Measurements from ENCODE around the gene WDR74. TPM values are rescaled to one million over a fixed set of nuclear protein-coding genes. Genes with fewer than 3 reads are reported as not detected.

Gene WDR74
- polyA plus RNA-seq, 2 of the 4 experiments (the other 2 are of a cell fraction): 52.9 to 90.6 TPM

DNA sequence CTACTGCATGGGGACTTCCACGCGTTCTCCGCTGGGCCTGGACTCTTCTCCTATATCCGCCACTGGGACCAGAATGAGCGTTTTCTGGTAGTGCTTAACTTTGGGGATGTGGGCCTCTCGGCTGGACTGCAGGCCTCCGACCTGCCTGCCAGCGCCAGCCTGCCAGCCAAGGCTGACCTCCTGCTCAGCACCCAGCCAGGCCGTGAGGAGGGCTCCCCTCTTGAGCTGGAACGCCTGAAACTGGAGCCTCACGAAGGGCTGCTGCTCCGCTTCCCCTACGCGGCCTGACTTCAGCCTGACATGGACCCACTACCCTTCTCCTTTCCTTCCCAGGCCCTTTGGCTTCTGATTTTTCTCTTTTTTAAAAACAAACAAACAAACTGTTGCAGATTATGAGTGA, 49.0 kb upstream of the WDR74 start:
- FAIRE-seq (no peak), DNase-seq (ENCODE audit: low read depth in 1 of 2, low spot score in 1 of 2) (no peak), ATAC-seq (no peak)
- TF ChIP-seq JUNB (IDR thresholded peaks at IDR 0.05): no peak
- no peak for TF ChIP-seq E2F6 (IDR thresholded peaks at IDR 0.05; ENCODE audit: borderline replicate concordance, low read depth)
- TF ChIP-seq USF2 (IDR thresholded peaks at IDR 0.05): no peak
- TF ChIP-seq, protein P1, sequence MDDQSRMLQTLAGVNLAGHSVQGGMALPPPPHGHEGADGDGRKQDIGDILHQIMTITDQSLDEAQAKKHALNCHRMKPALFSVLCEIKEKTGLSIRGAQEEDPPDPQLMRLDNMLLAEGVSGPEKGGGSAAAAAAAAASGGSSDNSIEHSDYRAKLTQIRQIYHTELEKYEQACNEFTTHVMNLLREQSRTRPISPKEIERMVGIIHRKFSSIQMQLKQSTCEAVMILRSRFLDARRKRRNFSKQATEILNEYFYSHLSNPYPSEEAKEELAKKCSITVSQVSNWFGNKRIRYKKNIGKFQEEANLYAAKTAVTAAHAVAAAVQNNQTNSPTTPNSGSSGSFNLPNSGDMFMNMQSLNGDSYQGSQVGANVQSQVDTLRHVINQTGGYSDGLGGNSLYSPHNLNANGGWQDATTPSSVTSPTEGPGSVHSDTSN (IDR thresholded peaks at IDR 0.05): no peak
- no peak for TF ChIP-seq ZNF302 (CRISPR knock-in tag; IDR thresholded peaks at IDR 0.05)
- no peak for TF ChIP-seq RCOR1 (IDR thresholded peaks at IDR 0.05; ENCODE audit: low read depth, low read length)
- TF ChIP-seq EHF (CRISPR knock-in tag; IDR thresholded peaks at IDR 0.05): no peak
- no peak for TF ChIP-seq HEYL (CRISPR knock-in tag; IDR thresholded peaks at IDR 0.05)
- TF ChIP-seq, protein P2, sequence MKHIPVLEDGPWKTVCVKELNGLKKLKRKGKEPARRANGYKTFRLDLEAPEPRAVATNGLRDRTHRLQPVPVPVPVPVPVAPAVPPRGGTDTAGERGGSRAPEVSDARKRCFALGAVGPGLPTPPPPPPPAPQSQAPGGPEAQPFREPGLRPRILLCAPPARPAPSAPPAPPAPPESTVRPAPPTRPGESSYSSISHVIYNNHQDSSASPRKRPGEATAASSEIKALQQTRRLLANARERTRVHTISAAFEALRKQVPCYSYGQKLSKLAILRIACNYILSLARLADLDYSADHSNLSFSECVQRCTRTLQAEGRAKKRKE (CRISPR knock-in tag; IDR thresholded peaks at IDR 0.05; ENCODE audit: low read depth): no peak
- no peak for TF ChIP-seq NR3C1 (IDR thresholded peaks at IDR 0.05)
- TF ChIP-seq EHMT2 (IDR thresholded peaks at IDR 0.05; ENCODE audit: low read depth): no peak
- no peak for TF ChIP-seq EP300 (IDR thresholded peaks at IDR 0.05)
- no peak for TF ChIP-seq CTCF (IDR thresholded peaks at IDR 0.05)
- TF ChIP-seq KDM1A (IDR thresholded peaks at IDR 0.05; ENCODE audit: low read depth): no peak
- CTCF ChIA-PET: no interaction called here
- Histone ChIP-seq H3K4me2 (peak overlapping the region; percentile 95), H3K9me3 (no peaks in the 10 kb centered on the region), H3K4me3 (0 out of 3 replicates have a peak overlapping the region, but pooled peaks have one; percentile 10), H3K4me1 (peaks cover 67% of the 10 kb centered on the region), H3K27ac (no peak overlapping the region)
- POLR2A ChIA-PET: no interaction called here
- WGBS (ENCODE audit: missing lambda C conversion rate): 96% methylated on average over 14 of the region's 14 CpGs

DNA sequence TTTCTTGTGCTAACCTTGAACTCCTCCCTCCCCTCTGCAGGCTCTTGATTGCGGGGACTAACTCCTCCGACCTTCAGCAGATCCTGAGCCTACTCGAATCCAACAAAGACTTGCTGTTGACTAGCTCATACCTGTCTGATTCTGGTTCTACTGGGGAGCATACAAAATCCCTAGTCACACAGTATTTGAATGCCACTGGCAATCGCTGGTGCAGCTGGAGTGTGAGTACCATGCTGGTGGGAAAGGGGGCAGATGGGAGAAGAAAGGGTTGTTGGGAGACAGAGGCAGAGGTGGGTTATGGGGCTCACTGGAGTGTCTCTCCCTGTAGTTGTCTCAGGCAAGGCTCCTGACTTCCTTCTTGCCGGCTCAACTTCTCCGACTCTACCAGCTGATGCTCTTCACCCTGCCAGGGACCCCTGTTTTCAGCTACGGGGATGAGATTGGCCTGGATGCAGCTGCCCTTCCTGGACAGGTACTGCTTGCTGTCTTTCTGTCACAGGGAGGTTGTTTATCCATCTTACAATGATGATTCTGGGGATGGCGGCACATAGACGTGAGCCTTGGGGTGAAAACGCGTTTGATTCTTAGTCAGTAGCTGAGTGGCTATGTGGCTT, 45.9 kb upstream of the WDR74 start:
- Histone ChIP-seq H3K9me3 (no peaks in the 10 kb centered on the region), H3K27ac (peak overlapping the region in 1 of 2 experiments; percentile 21; a peak in 1 of 6 replicates), H3K4me3 (peak overlapping the region; percentile 89; the same call in 2 of the 3 replicates), H3K4me1 (peaks cover 76% of the 10 kb centered on the region), H3K4me2 (peak overlapping the region; percentile 95)
- FAIRE-seq (no peak), ATAC-seq (no peak), DNase-seq (ENCODE audit: low read depth in 1 of 2, low spot score in 1 of 2) (no peak)
- TF ChIP-seq NPAS2 (CRISPR knock-in tag; IDR thresholded peaks at IDR 0.05; ENCODE audit: borderline replicate concordance) (no peak), CHD2 (IDR thresholded peaks at IDR 0.05; ENCODE audit: low read length, partially characterized antibody) (no peak), POLR2AphosphoS2 (conservative IDR thresholded peaks at IDR 0.05; ENCODE audit: low read length) (0 out of 2 replicates have a peak, but pooled peaks have one; percentile 51)
- WGBS (ENCODE audit: missing lambda C conversion rate): 95% methylated on average over 11 of the region's 11 CpGs
- CTCF ChIA-PET: interaction anchor here (0.7 to 6.1 kb wide), 9 partner anchors 19 to 328 kb away, joined by 3 to 42 read pairs (median 3); no protein-coding TSS in a partner anchor
- POLR2A ChIA-PET: interaction anchor here (1.9 kb wide), 1 partner anchor 44 kb away, joined by 9 read pairs; no protein-coding TSS in a partner anchor
